ENCODE measurements around the gene SDCCAG8. TPM values are rescaled to one million over a fixed set of nuclear protein-coding genes. Genes with fewer than 3 reads are reported as not detected.

Gene SDCCAG8
- total and polyA plus RNA-seq, 10 donors = 14.8 to 79.3 (median 46.5) TPM

DNA sequence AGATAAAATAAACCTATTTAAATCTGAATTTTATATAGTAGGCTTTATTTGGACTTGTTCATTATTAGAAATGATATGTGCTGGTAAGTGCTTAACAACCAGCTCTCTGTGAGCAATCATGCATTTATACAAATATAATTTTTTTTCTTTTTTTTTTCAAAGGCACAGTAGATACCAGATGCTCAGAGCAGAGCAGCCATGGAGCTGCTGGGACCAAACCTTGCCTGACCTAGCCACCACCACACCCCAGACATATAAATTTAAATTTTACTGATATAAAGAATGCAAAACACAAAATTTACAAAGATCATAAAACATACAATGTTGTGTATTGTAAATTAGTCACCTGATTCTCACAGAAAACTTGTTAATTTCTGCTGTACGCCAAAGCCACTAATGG, 290.6 kb downstream of the SDCCAG8 start:
- no peak overlapping the region for H3K27ac ChIP-seq
- H3K36me3 ChIP-seq = peaks cover 0 to 52% (median 11%) of the 10 kb centered on the region in 6 donors
- no peaks in the 10 kb centered on the region for H3K27me3 ChIP-seq (replicated peaks in 1 of 7)
- H3K4me1 ChIP-seq = no peaks in the 10 kb centered on the region
- no peak for TF ChIP-seq POLR2A (IDR thresholded peaks at IDR 0.05)
- intact Hi-C loops (cut with DNase I; ENCODE audit: low total_unique reads) = no loop called here
- H3K4me3 ChIP-seq = no peak overlapping the region
- 0% methylated on average over 1 of the region's 1 CpG for WGBS, 5 donors
- no peak for DNase-seq
- no peaks in the 10 kb centered on the region for H3K9me3 ChIP-seq

DNA sequence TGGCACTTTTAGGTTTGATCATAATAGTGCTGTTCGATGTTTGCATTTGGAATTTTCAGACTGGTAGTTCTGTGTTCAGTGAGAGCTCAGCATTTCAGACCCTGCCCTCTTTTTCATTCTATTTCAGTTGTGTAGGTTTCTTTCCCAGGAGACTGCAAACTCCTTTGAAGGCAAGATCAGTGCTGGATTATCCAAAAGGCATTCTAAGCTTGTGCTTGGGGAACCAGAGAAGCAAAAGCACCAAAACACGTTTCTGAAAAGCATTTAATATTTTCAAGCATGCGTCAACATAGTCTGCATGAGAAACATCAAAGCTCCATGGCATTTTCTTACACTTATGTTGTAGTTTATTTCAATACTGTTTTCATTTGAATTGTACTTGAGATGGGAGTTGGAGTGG, 292.1 kb downstream of the SDCCAG8 start:
- no peak for DNase-seq
- Histone ChIP-seq H3K4me3 (no peak overlapping the region), H3K9me3 (no peaks in the 10 kb centered on the region), H3K27ac (no peak overlapping the region), H3K27me3 (replicated peaks in 1 of 7) (no peaks in the 10 kb centered on the region), H3K4me1 (no peaks in the 10 kb centered on the region), H3K36me3 (peaks cover 0 to 59% (median 11%) of the 10 kb centered on the region in 6 donors)
- TF ChIP-seq, protein P1, sequence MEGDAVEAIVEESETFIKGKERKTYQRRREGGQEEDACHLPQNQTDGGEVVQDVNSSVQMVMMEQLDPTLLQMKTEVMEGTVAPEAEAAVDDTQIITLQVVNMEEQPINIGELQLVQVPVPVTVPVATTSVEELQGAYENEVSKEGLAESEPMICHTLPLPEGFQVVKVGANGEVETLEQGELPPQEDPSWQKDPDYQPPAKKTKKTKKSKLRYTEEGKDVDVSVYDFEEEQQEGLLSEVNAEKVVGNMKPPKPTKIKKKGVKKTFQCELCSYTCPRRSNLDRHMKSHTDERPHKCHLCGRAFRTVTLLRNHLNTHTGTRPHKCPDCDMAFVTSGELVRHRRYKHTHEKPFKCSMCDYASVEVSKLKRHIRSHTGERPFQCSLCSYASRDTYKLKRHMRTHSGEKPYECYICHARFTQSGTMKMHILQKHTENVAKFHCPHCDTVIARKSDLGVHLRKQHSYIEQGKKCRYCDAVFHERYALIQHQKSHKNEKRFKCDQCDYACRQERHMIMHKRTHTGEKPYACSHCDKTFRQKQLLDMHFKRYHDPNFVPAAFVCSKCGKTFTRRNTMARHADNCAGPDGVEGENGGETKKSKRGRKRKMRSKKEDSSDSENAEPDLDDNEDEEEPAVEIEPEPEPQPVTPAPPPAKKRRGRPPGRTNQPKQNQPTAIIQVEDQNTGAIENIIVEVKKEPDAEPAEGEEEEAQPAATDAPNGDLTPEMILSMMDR (IDR thresholded peaks at IDR 0.05 in 8 of 11, conservative IDR thresholded peaks at IDR 0.05 in 3 of 11) = no peak
- TF ChIP-seq POLR2A (IDR thresholded peaks at IDR 0.05) (no peak), POLR2AphosphoS5 (IDR thresholded peaks at IDR 0.05) (no peak)
- intact Hi-C loops (cut with DNase I; ENCODE audit: low total_unique reads) = no loop called here
- WGBS, 5 donors = 91 to 98% (median 93%) methylated on average over 3 of the region's 3 CpGs

DNA sequence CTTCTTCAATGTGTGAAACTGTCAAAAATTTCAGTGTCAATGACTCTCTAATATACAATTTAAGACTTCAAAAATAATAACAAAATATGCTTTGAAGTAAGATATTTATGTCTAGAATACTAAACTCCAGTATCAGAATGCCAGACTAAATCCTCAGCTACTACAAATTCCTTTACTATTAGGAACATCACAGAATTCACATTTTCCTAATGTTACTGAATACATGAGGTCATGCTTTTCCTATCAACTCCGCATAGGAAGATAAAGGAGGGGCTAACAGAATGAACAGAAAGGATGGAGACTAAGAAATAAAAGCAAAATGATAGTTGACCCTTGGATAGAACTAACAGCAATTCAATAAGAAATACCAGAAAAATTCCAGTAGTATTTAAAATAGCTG, 292.7 kb downstream of the SDCCAG8 start:
- H3K4me3 ChIP-seq = no peak overlapping the region
- H3K27me3 ChIP-seq (replicated peaks in 1 of 7) = no peaks in the 10 kb centered on the region
- WGBS, 5 donors = 93 to 100% (median 95%) methylated on average over 1 of the region's 1 CpG
- no peaks in the 10 kb centered on the region for H3K4me1 ChIP-seq
- no peak overlapping the region for H3K27ac ChIP-seq
- peaks cover 0 to 53% (median 11%) of the 10 kb centered on the region in 6 donors for H3K36me3 ChIP-seq
- DNase-seq = no peak
- H3K9me3 ChIP-seq = no peaks in the 10 kb centered on the region
- intact Hi-C loops (cut with DNase I; ENCODE audit: low total_unique reads) = no loop called here
- no peak for TF ChIP-seq POLR2A (IDR thresholded peaks at IDR 0.05)
- TF ChIP-seq, protein P1 (IDR thresholded peaks at IDR 0.05 in 8 of 11, conservative IDR thresholded peaks at IDR 0.05 in 3 of 11) = no peak
- no peak for TF ChIP-seq POLR2AphosphoS5 (IDR thresholded peaks at IDR 0.05)

DNA sequence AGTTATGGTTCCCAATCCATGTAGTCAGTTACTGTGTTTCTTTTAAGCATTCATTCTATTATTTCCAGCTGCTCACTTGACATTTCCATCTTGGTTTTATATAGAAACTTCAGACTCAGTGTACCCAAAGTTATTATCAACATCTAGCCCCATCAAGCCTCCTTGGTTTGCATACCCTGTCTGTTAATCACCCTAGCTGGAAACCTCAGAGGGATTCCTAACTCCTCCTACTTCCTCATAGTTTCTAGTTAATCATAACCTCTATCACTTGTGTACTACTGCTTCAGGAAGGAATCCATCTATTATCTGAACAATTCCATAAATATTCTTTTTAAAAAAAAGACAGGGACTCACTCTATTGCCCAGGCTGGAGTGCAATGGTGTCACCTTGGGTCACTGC, 293.3 kb downstream of the SDCCAG8 start:
- no peaks in the 10 kb centered on the region for H3K4me1 ChIP-seq
- DNase-seq = no peak
- intact Hi-C loops (cut with DNase I; ENCODE audit: low total_unique reads) = no loop called here
- no peak overlapping the region for H3K27ac ChIP-seq
- TF ChIP-seq POLR2A (IDR thresholded peaks at IDR 0.05) (no peak), POLR2AphosphoS5 (IDR thresholded peaks at IDR 0.05) (no peak)
- TF ChIP-seq, protein P1 (IDR thresholded peaks at IDR 0.05 in 8 of 11, conservative IDR thresholded peaks at IDR 0.05 in 3 of 11) = no peak
- H3K27me3 ChIP-seq (replicated peaks in 1 of 7) = no peaks in the 10 kb centered on the region
- H3K4me3 ChIP-seq = no peak overlapping the region
- no peaks in the 10 kb centered on the region for H3K9me3 ChIP-seq
- peaks cover 0 to 47% (median 9%) of the 10 kb centered on the region in 6 donors for H3K36me3 ChIP-seq

Small RNA genes within 50 kb of the gene (microRNA-seq; reads per million reads assigned to microRNA genes)
- gene MIR4677 = 1.4 to 2.5 (median 2.2) reads per million in 3 donors

Small RNA genes within 50 kb of the gene (small RNA-seq; reads per million reads assigned to genes)
- gene MIR4677 = 6.5 to 14.7 (median 10.8) reads per million in 4 donors

Other genes starting within 250 kb of the SDCCAG8 start
- 10 to 100 TPM; 59.5 to 92.8 (median 81.7) TPM for gene CEP170, start 760 bp upstream of the SDCCAG8 start, total RNA-seq
- 10 to 100 TPM; 17.3 to 21.2 (median 18.0) TPM for gene CEP170, start 760 bp upstream of the SDCCAG8 start, polyA plus RNA-seq

Measured in spleen (tissue), 11 donors.